H9 (cell line): Measurements from ENCODE around the gene TGM4. TPM values are rescaled to one million over a fixed set of nuclear protein-coding genes. Genes with fewer than 3 reads are reported as not detected.

Experiments
- DNase-seq: peaks from one replicate; pipeline ENCODE4 v3.0.0-alpha.2; 2017
- H2AFZ ChIP-seq: one replicate; pipeline ENCODE4 v1.6.1; 2013; ENCODE audit warnings: mild to moderate bottlenecking, low read length, control low read depth, moderate library complexity
- H2AK5ac ChIP-seq: 2 replicates; pipeline ENCODE4 v1.6.1; 2013; ENCODE audit warnings: low read length, control low read depth, mixed read lengths; ENCODE audit not compliant: insufficient read length
- H2BK120ac ChIP-seq: one replicate; pipeline ENCODE4 v1.6.1; 2013; ENCODE audit warnings: low read depth, mild to moderate bottlenecking, low read length, control low read depth, inconsistent platforms; ENCODE audit not compliant: poor library complexity, severe bottlenecking
- H2BK12ac ChIP-seq: 2 replicates; pipeline ENCODE4 v1.6.1; 2013; ENCODE audit warnings: low read length, control low read depth, mixed read lengths, low read depth; ENCODE audit not compliant: insufficient read length
- H2BK15ac ChIP-seq: 2 replicates; pipeline ENCODE4 v1.6.1; 2013; ENCODE audit warnings: low read depth, low read length, control low read depth
- H2BK20ac ChIP-seq: one replicate; pipeline ENCODE4 v1.6.1; 2013; ENCODE audit warnings: low read depth, mild to moderate bottlenecking, low read length, control low read depth, inconsistent platforms; ENCODE audit not compliant: poor library complexity, severe bottlenecking
- H2BK5ac ChIP-seq: 2 replicates; pipeline ENCODE4 v1.6.1; 2013; ENCODE audit warnings: low read length, control low read depth, mixed read lengths; ENCODE audit not compliant: insufficient read length
- H3K14ac ChIP-seq: 2 replicates; pipeline ENCODE4 v1.6.1; 2013; ENCODE audit warnings: low read length, control low read depth; ENCODE audit not compliant: insufficient read depth
- H3K18ac ChIP-seq: 2 replicates; pipeline ENCODE4 v1.6.1; 2013; ENCODE audit warnings: low read depth, mild to moderate bottlenecking, mixed read lengths, low read length, control low read depth; ENCODE audit not compliant: insufficient read length
- H3K23ac ChIP-seq: 2 replicates; pipeline ENCODE4 v1.6.1; 2013; ENCODE audit warnings: low read length, control low read depth, mixed read lengths, low read depth; ENCODE audit not compliant: insufficient read length
- H3K23me2 ChIP-seq: 2 replicates; pipeline ENCODE4 v1.6.1; 2013; ENCODE audit warnings: low read depth, mild to moderate bottlenecking, mixed read lengths, low read length, control low read depth; ENCODE audit not compliant: insufficient read length, poor library complexity, severe bottlenecking
- H3K27ac ChIP-seq: 2 replicates; pipeline ENCODE4 v1.5.1; 2013; ENCODE audit warnings: low read length, control low read depth, mixed read lengths, low read depth; ENCODE audit not compliant: insufficient read length
- H3K27me3 ChIP-seq: 2 replicates; pipeline ENCODE4 v1.6.1; 2013; ENCODE audit warnings: low read length, control low read depth, inconsistent platforms; ENCODE audit not compliant: insufficient read depth
- H3K4ac ChIP-seq: 2 replicates; pipeline ENCODE4 v1.6.1; 2013; ENCODE audit warnings: low read depth, mild to moderate bottlenecking, control low read depth, inconsistent platforms, low read length, moderate library complexity
- H3K4me1 ChIP-seq: 2 replicates; pipeline ENCODE4 v1.6.1; 2013; ENCODE audit warnings: low read length, control low read depth, inconsistent platforms; ENCODE audit not compliant: insufficient read depth
- H3K4me2 ChIP-seq: 2 replicates; pipeline ENCODE4 v1.6.1; 2013; ENCODE audit warnings: low read length, control low read depth, mixed read lengths; ENCODE audit not compliant: insufficient read length, insufficient read depth
- H3K56ac ChIP-seq: 2 replicates; pipeline ENCODE4 v1.6.1; 2013; ENCODE audit warnings: low read depth, mild to moderate bottlenecking, mixed read lengths, low read length, control low read depth; ENCODE audit not compliant: insufficient read length
- H3K79me1 ChIP-seq: 2 replicates; pipeline ENCODE4 v1.6.1; 2013; ENCODE audit warnings: low read depth, mild to moderate bottlenecking, moderate library complexity, low read length, control low read depth, inconsistent platforms; ENCODE audit not compliant: insufficient read depth, poor library complexity, severe bottlenecking
- H3K79me2 ChIP-seq: 2 replicates; pipeline ENCODE4 v1.6.1; 2013; ENCODE audit warnings: low read length, control low read depth, inconsistent platforms; ENCODE audit not compliant: insufficient read depth
- H3K9ac ChIP-seq: 2 replicates; pipeline ENCODE4 v1.6.1; 2013; ENCODE audit warnings: low read length, control low read depth, mixed read lengths; ENCODE audit not compliant: insufficient read length; ENCODE audit errors: extremely low read depth
- H3K9me3 ChIP-seq: one replicate; pipeline ENCODE4 v1.6.1; 2013; ENCODE audit warnings: low read depth, low read length, inconsistent platforms; ENCODE audit not compliant: control insufficient read depth
- H3T11ph ChIP-seq: one replicate; pipeline ENCODE4 v1.6.1; 2013; ENCODE audit warnings: mild to moderate bottlenecking, low read length, control low read depth, inconsistent platforms
- H4K20me1 ChIP-seq: one replicate; pipeline ENCODE4 v1.6.1; 2013; ENCODE audit not compliant: control insufficient read depth, insufficient read length, insufficient read depth
- H4K5ac ChIP-seq: 2 replicates; pipeline ENCODE4 v1.6.1; 2013; ENCODE audit warnings: low read depth, mild to moderate bottlenecking, mixed read lengths, low read length, control low read depth; ENCODE audit not compliant: insufficient read length
- H4K8ac ChIP-seq: replicated peaks from 2 replicates; pipeline ENCODE4 v1.6.1; 2013; ENCODE audit warnings: low read length, control low read depth, mixed read lengths, low read depth; ENCODE audit not compliant: insufficient read length
- H4K91ac ChIP-seq: 2 replicates; pipeline ENCODE4 v1.6.1; 2013; ENCODE audit warnings: low read depth, mild to moderate bottlenecking, moderate library complexity, mixed read lengths, low read length, control low read depth; ENCODE audit not compliant: insufficient read length
- H3K27ac Mint-ChIP-seq, 3 experiments: 2 replicates in 2 of 3; 3 replicates in 1 of 3; pipeline ENCODE4 v1.8.0; 2020 to 2021; ENCODE audit warnings: mixed read lengths in 3 of 3, mild to moderate bottlenecking in 1 of 3, moderate library complexity in 1 of 3
- H3K27me3 Mint-ChIP-seq: 2 replicates; pipeline ENCODE4 v1.8.0; 2021; ENCODE audit warnings: low read depth, mild to moderate bottlenecking, moderate library complexity, mixed read lengths
- H3K36me3 Mint-ChIP-seq, 3 experiments: 2 replicates in 2 of 3; 3 replicates in 1 of 3; pipeline ENCODE4 v1.8.0; 2020 to 2021; ENCODE audit warnings: low read depth in 3 of 3, mixed read lengths in 3 of 3; ENCODE audit not compliant: insufficient read depth in 1 of 3
- H3K4me1 Mint-ChIP-seq, 2 experiments: 2 replicates each; pipeline ENCODE4 v1.8.0; 2020; ENCODE audit warnings: mixed read lengths in 2 of 2
- H3K4me3 Mint-ChIP-seq, 2 experiments: 2 replicates in 1 of 2; 3 replicates in 1 of 2; pipeline ENCODE4 v1.8.0; 2020 to 2021; ENCODE audit warnings: mild to moderate bottlenecking in 2 of 2, mixed read lengths in 2 of 2, moderate library complexity in 1 of 2
- H3K9me3 Mint-ChIP-seq, 2 experiments: 2 replicates in 1 of 2; 3 replicates in 1 of 2; pipeline ENCODE4 v1.8.0; 2020; ENCODE audit warnings: mild to moderate bottlenecking in 2 of 2, mixed read lengths in 2 of 2, moderate library complexity in 1 of 2
- CTCF ChIP-seq: fragments of 200-600 bp; sonication (generic); conservative IDR thresholded peaks from 3 replicates; pipeline ENCODE4 v1.8.0; 2021; ENCODE audit warnings: antibody characterized with exemption, mild to moderate bottlenecking
- WGBS: extraction: QIAGEN DNeasy Blood & Tissue Kit; methylation state at CpG from one replicate; pipeline ENCODE4 v1.1.7; 2013; ENCODE audit warnings: missing lambda C conversion rate, low lambda C conversion rate, mixed read lengths; ENCODE audit not compliant: insufficient read length; ENCODE audit errors: extremely low coverage; 5-methylcytosine and 5-hydroxymethylcytosine counted together
- total RNA-seq: library from RNA; stranded (reverse); gene quantifications from 2 replicates; pipeline ENCODE4 v1.2.1, GENCODE V29; 2021

The TGM4 gene
- total RNA-seq, 1 experiment from 2014 or later, result not detected

GRCh38 chr3:44957986-44958385 lies 83.6 kb downstream of the TGM4 start:
- no peak overlapping the region for H2AFZ ChIP-seq
- H3K9me3 ChIP-seq, result no peaks in the 10 kb centered on the region
- no peak overlapping the region for H2BK120ac ChIP-seq
- H3K4ac ChIP-seq, result no peak overlapping the region
- H2BK15ac ChIP-seq, result no peak overlapping the region
- H3K27me3 ChIP-seq, result no peaks in the 10 kb centered on the region
- no peak overlapping the region for H2BK20ac ChIP-seq
- no peak overlapping the region for H2BK5ac ChIP-seq
- H3K79me1 ChIP-seq, result no peaks in the 10 kb centered on the region
- H3K23me2 ChIP-seq, result no peaks in the 10 kb centered on the region
- no peak overlapping the region for H3K27ac ChIP-seq
- no peaks in the 10 kb centered on the region for H4K20me1 ChIP-seq
- H3K27me3 Mint-ChIP-seq, result no peaks in the 10 kb centered on the region
- no peak overlapping the region for H4K8ac ChIP-seq
- no peak overlapping the region for H3K56ac ChIP-seq
- no peak for TF ChIP-seq CTCF
- H3K79me2 ChIP-seq, result peaks cover 2% of the 10 kb centered on the region; the same call in 1 of the 2 replicates
- no peak overlapping the region for H3K14ac ChIP-seq
- H3K4me1 ChIP-seq, result no peaks in the 10 kb centered on the region; the same call in 1 of the 2 replicates
- H3K9me3 Mint-ChIP-seq, result no peaks in the 10 kb centered on the region
- H3K4me2 ChIP-seq, result no peak overlapping the region
- peaks cover 8 to 13% of the 10 kb centered on the region in 2 experiments for H3K4me1 Mint-ChIP-seq
- no peak overlapping the region for H3K27ac Mint-ChIP-seq
- WGBS, result no CpG with 5 or more reads among the region's 4 CpGs
- peaks cover 2 to 14% (median 12%) of the 10 kb centered on the region in 3 experiments; a peak in 5 of 7 replicates for H3K36me3 Mint-ChIP-seq
- H4K91ac ChIP-seq, result no peak overlapping the region
- H3K23ac ChIP-seq, result no peak overlapping the region
- H2AK5ac ChIP-seq, result no peak overlapping the region
- no peak overlapping the region for H4K5ac ChIP-seq
- H3T11ph ChIP-seq, result no peak overlapping the region
- no peak overlapping the region for H3K9ac ChIP-seq
- no peak for DNase-seq
- H3K18ac ChIP-seq, result no peak overlapping the region
- H2BK12ac ChIP-seq, result no peak overlapping the region
- H3K4me3 Mint-ChIP-seq, result no peak overlapping the region
